HS-27A (cell line): ENCODE measurements around the gene ARHGEF17.

ENCODE experiments used
- DNase-seq: peaks from one replicate; pipeline ENCODE4 v3.0.0-alpha.2; 2012; ENCODE audit warnings: low read depth, missing footprints

ARHGEF17 gene

GRCh38 chr11:73380331-73380730 lies 72.3 kb downstream of the ARHGEF17 start:
- DNase-seq, result no peak

- DNase-seq, result no peak
These were observed 72.9 kb downstream of the ARHGEF17 start for GRCh38 chr11:73380897-73381410.

GRCh38 chr11:73381589-73381988 lies 73.5 kb downstream of the ARHGEF17 start:
- DNase-seq, result no peak

- no peak for DNase-seq
These were observed 74.1 kb downstream of the ARHGEF17 start for GRCh38 chr11:73382183-73382582.

- no peak for DNase-seq
These were observed 74.7 kb downstream of the ARHGEF17 start for GRCh38 chr11:73382747-73383146.

GRCh38 chr11:73383249-73384124 lies 75.4 kb downstream of the ARHGEF17 start:
- DNase-seq, result no peak

GRCh38 chr11:73384125-73384441 lies 76.0 kb downstream of the ARHGEF17 start:
- DNase-seq, result no peak

- DNase-seq, result no peak
These were observed 76.4 kb downstream of the ARHGEF17 start for GRCh38 chr11:73384531-73384871.

- no peak for DNase-seq
These were observed 77.0 kb downstream of the ARHGEF17 start for GRCh38 chr11:73384872-73385689.

- no peak for DNase-seq
These were observed 77.9 kb downstream of the ARHGEF17 start for GRCh38 chr11:73386016-73386415.

GRCh38 chr11:73386546-73386945 lies 78.5 kb downstream of the ARHGEF17 start:
- DNase-seq, result no peak

- DNase-seq, result no peak
These were observed 79.7 kb downstream of the ARHGEF17 start for GRCh38 chr11:73387594-73388264.

- DNase-seq, result no peak
These were observed 80.4 kb downstream of the ARHGEF17 start for GRCh38 chr11:73388265-73389133.

GRCh38 chr11:73389134-73389525 lies 81.1 kb downstream of the ARHGEF17 start:
- DNase-seq, result no peak

GRCh38 chr11:73389916-73390315 lies 81.8 kb downstream of the ARHGEF17 start:
- DNase-seq, result no peak

GRCh38 chr11:73390601-73391565 lies 82.8 kb downstream of the ARHGEF17 start:
- DNase-seq, result no peak

GRCh38 chr11:73391665-73392064 lies 83.6 kb downstream of the ARHGEF17 start:
- DNase-seq, result no peak

GRCh38 chr11:73392108-73393010 lies 84.3 kb downstream of the ARHGEF17 start:
- DNase-seq, result no peak

GRCh38 chr11:73393011-73393380 lies 84.9 kb downstream of the ARHGEF17 start:
- DNase-seq, result no peak
